ENCODE measurements around the gene HJURP.

Gene HJURP

GRCh38 chr2:233793465-233794127, 60.7 kb downstream of the HJURP start:
- H3K27me3 ChIP-seq (ENCODE audit: insufficient read depth, low read length, poor library complexity): no peaks in the 10 kb centered on the region
- no peaks in the 10 kb centered on the region for H4K20me1 ChIP-seq (ENCODE audit: insufficient read depth, low read length)
- H2AFZ ChIP-seq (ENCODE audit: low read depth, low read length): no peak overlapping the region
- ATAC-seq (ENCODE audit: insufficient read depth, low read depth) (no peak), DNase-seq (no peak)
- no peak overlapping the region for H3K9ac ChIP-seq (ENCODE audit: low read depth, low read length)
- TF ChIP-seq EZH2 (IDR thresholded peaks at IDR 0.05; ENCODE audit: borderline replicate concordance, low read depth, low read length, severe bottlenecking) (no peak), CTCF (IDR thresholded peaks at IDR 0.05; ENCODE audit: borderline replicate concordance, extremely low read depth, low read length, poor library complexity, severe bottlenecking) (no peak)
- H3K79me2 ChIP-seq (ENCODE audit: insufficient read depth, low read length): no peaks in the 10 kb centered on the region
- H3K4me2 ChIP-seq (ENCODE audit: insufficient read depth, low read length): no peak overlapping the region
- H3K4me3 ChIP-seq (ENCODE audit: low read depth in 1 of 2, low read length in 2 of 2): no peak overlapping the region
- no peaks in the 10 kb centered on the region for H3K36me3 ChIP-seq (ENCODE audit: insufficient read depth, low read length)
- H3K27ac ChIP-seq (ENCODE audit: low read length): no peak overlapping the region
- no peaks in the 10 kb centered on the region for H3K4me1 ChIP-seq (ENCODE audit: insufficient read depth, low read length)
- no peaks in the 10 kb centered on the region for H3K9me3 ChIP-seq (ENCODE audit: insufficient read depth, low read length, severe bottlenecking)

- Histone ChIP-seq H2AFZ (ENCODE audit: low read depth, low read length) (no peak overlapping the region), H3K4me3 (ENCODE audit: low read depth in 1 of 2, low read length in 2 of 2) (no peak overlapping the region), H3K27me3 (ENCODE audit: insufficient read depth, low read length, poor library complexity) (no peaks in the 10 kb centered on the region), H3K79me2 (ENCODE audit: insufficient read depth, low read length) (no peaks in the 10 kb centered on the region), H3K9me3 (ENCODE audit: insufficient read depth, low read length, severe bottlenecking) (no peaks in the 10 kb centered on the region), H3K4me2 (ENCODE audit: insufficient read depth, low read length) (no peak overlapping the region), H3K27ac (ENCODE audit: low read length) (no peak overlapping the region), H4K20me1 (ENCODE audit: insufficient read depth, low read length) (no peaks in the 10 kb centered on the region), H3K36me3 (ENCODE audit: insufficient read depth, low read length) (no peaks in the 10 kb centered on the region), H3K4me1 (ENCODE audit: insufficient read depth, low read length) (no peaks in the 10 kb centered on the region), H3K9ac (ENCODE audit: low read depth, low read length) (no peak overlapping the region)
- DNase-seq (no peak), ATAC-seq (ENCODE audit: insufficient read depth, low read depth) (no peak)
- TF ChIP-seq CTCF (IDR thresholded peaks at IDR 0.05; ENCODE audit: borderline replicate concordance, extremely low read depth, low read length, poor library complexity, severe bottlenecking) (no peak), EZH2 (IDR thresholded peaks at IDR 0.05; ENCODE audit: borderline replicate concordance, low read depth, low read length, severe bottlenecking) (no peak)
Observed at GRCh38 chr2:233792720-233793119, 61.6 kb downstream of the HJURP start.

GRCh38 chr2:233791883-233792329, 62.4 kb downstream of the HJURP start:
- DNase-seq: no peak
- no peak overlapping the region for H3K4me3 ChIP-seq (ENCODE audit: low read depth in 1 of 2, low read length in 2 of 2)
- no peak overlapping the region for H3K9ac ChIP-seq (ENCODE audit: low read depth, low read length)
- H3K79me2 ChIP-seq (ENCODE audit: insufficient read depth, low read length): no peaks in the 10 kb centered on the region
- TF ChIP-seq CTCF (IDR thresholded peaks at IDR 0.05; ENCODE audit: borderline replicate concordance, extremely low read depth, low read length, poor library complexity, severe bottlenecking) (no peak), EZH2 (IDR thresholded peaks at IDR 0.05; ENCODE audit: borderline replicate concordance, low read depth, low read length, severe bottlenecking) (no peak)
- no peak overlapping the region for H2AFZ ChIP-seq (ENCODE audit: low read depth, low read length)
- H3K9me3 ChIP-seq (ENCODE audit: insufficient read depth, low read length, severe bottlenecking): no peaks in the 10 kb centered on the region
- H3K27ac ChIP-seq (ENCODE audit: low read length): no peak overlapping the region
- no peaks in the 10 kb centered on the region for H3K4me1 ChIP-seq (ENCODE audit: insufficient read depth, low read length)
- no peaks in the 10 kb centered on the region for H4K20me1 ChIP-seq (ENCODE audit: insufficient read depth, low read length)
- no peaks in the 10 kb centered on the region for H3K27me3 ChIP-seq (ENCODE audit: insufficient read depth, low read length, poor library complexity)
- no peak overlapping the region for H3K4me2 ChIP-seq (ENCODE audit: insufficient read depth, low read length)
- no peak for ATAC-seq (ENCODE audit: insufficient read depth, low read depth)
- H3K36me3 ChIP-seq (ENCODE audit: insufficient read depth, low read length): no peaks in the 10 kb centered on the region
